H9 (cell line): ENCODE results near the gene HEG1. TPM values are rescaled to one million over a fixed set of nuclear protein-coding genes. Genes with fewer than 3 reads are reported as not detected.

Experiments
- DNase-seq: peaks from one replicate; pipeline ENCODE4 v3.0.0-alpha.2; 2017
- H2AFZ ChIP-seq: one replicate; pipeline ENCODE4 v1.6.1; 2013; ENCODE audit warnings: mild to moderate bottlenecking, low read length, control low read depth, moderate library complexity
- H2AK5ac ChIP-seq: 2 replicates; pipeline ENCODE4 v1.6.1; 2013; ENCODE audit warnings: low read length, control low read depth, mixed read lengths; ENCODE audit not compliant: insufficient read length
- H2BK120ac ChIP-seq: one replicate; pipeline ENCODE4 v1.6.1; 2013; ENCODE audit warnings: low read depth, mild to moderate bottlenecking, low read length, control low read depth, inconsistent platforms; ENCODE audit not compliant: poor library complexity, severe bottlenecking
- H2BK12ac ChIP-seq: 2 replicates; pipeline ENCODE4 v1.6.1; 2013; ENCODE audit warnings: low read length, control low read depth, mixed read lengths, low read depth; ENCODE audit not compliant: insufficient read length
- H2BK15ac ChIP-seq: 2 replicates; pipeline ENCODE4 v1.6.1; 2013; ENCODE audit warnings: low read depth, low read length, control low read depth
- H2BK20ac ChIP-seq: one replicate; pipeline ENCODE4 v1.6.1; 2013; ENCODE audit warnings: low read depth, mild to moderate bottlenecking, low read length, control low read depth, inconsistent platforms; ENCODE audit not compliant: poor library complexity, severe bottlenecking
- H2BK5ac ChIP-seq: 2 replicates; pipeline ENCODE4 v1.6.1; 2013; ENCODE audit warnings: low read length, control low read depth, mixed read lengths; ENCODE audit not compliant: insufficient read length
- H3K14ac ChIP-seq: 2 replicates; pipeline ENCODE4 v1.6.1; 2013; ENCODE audit warnings: low read length, control low read depth; ENCODE audit not compliant: insufficient read depth
- H3K18ac ChIP-seq: 2 replicates; pipeline ENCODE4 v1.6.1; 2013; ENCODE audit warnings: low read depth, mild to moderate bottlenecking, mixed read lengths, low read length, control low read depth; ENCODE audit not compliant: insufficient read length
- H3K23ac ChIP-seq: 2 replicates; pipeline ENCODE4 v1.6.1; 2013; ENCODE audit warnings: low read length, control low read depth, mixed read lengths, low read depth; ENCODE audit not compliant: insufficient read length
- H3K23me2 ChIP-seq: 2 replicates; pipeline ENCODE4 v1.6.1; 2013; ENCODE audit warnings: low read depth, mild to moderate bottlenecking, mixed read lengths, low read length, control low read depth; ENCODE audit not compliant: insufficient read length, poor library complexity, severe bottlenecking
- H3K27ac ChIP-seq: 2 replicates; pipeline ENCODE4 v1.5.1; 2013; ENCODE audit warnings: low read length, control low read depth, mixed read lengths, low read depth; ENCODE audit not compliant: insufficient read length
- H3K27me3 ChIP-seq: 2 replicates; pipeline ENCODE4 v1.6.1; 2013; ENCODE audit warnings: low read length, control low read depth, inconsistent platforms; ENCODE audit not compliant: insufficient read depth
- H3K4ac ChIP-seq: 2 replicates; pipeline ENCODE4 v1.6.1; 2013; ENCODE audit warnings: low read depth, mild to moderate bottlenecking, control low read depth, inconsistent platforms, low read length, moderate library complexity
- H3K4me1 ChIP-seq: 2 replicates; pipeline ENCODE4 v1.6.1; 2013; ENCODE audit warnings: low read length, control low read depth, inconsistent platforms; ENCODE audit not compliant: insufficient read depth
- H3K4me2 ChIP-seq: 2 replicates; pipeline ENCODE4 v1.6.1; 2013; ENCODE audit warnings: low read length, control low read depth, mixed read lengths; ENCODE audit not compliant: insufficient read length, insufficient read depth
- H3K56ac ChIP-seq: 2 replicates; pipeline ENCODE4 v1.6.1; 2013; ENCODE audit warnings: low read depth, mild to moderate bottlenecking, mixed read lengths, low read length, control low read depth; ENCODE audit not compliant: insufficient read length
- H3K79me1 ChIP-seq: 2 replicates; pipeline ENCODE4 v1.6.1; 2013; ENCODE audit warnings: low read depth, mild to moderate bottlenecking, moderate library complexity, low read length, control low read depth, inconsistent platforms; ENCODE audit not compliant: insufficient read depth, poor library complexity, severe bottlenecking
- H3K79me2 ChIP-seq: 2 replicates; pipeline ENCODE4 v1.6.1; 2013; ENCODE audit warnings: low read length, control low read depth, inconsistent platforms; ENCODE audit not compliant: insufficient read depth
- H3K9ac ChIP-seq: 2 replicates; pipeline ENCODE4 v1.6.1; 2013; ENCODE audit warnings: low read length, control low read depth, mixed read lengths; ENCODE audit not compliant: insufficient read length; ENCODE audit errors: extremely low read depth
- H3K9me3 ChIP-seq: one replicate; pipeline ENCODE4 v1.6.1; 2013; ENCODE audit warnings: low read depth, low read length, inconsistent platforms; ENCODE audit not compliant: control insufficient read depth
- H3T11ph ChIP-seq: one replicate; pipeline ENCODE4 v1.6.1; 2013; ENCODE audit warnings: mild to moderate bottlenecking, low read length, control low read depth, inconsistent platforms
- H4K20me1 ChIP-seq: one replicate; pipeline ENCODE4 v1.6.1; 2013; ENCODE audit not compliant: control insufficient read depth, insufficient read length, insufficient read depth
- H4K5ac ChIP-seq: 2 replicates; pipeline ENCODE4 v1.6.1; 2013; ENCODE audit warnings: low read depth, mild to moderate bottlenecking, mixed read lengths, low read length, control low read depth; ENCODE audit not compliant: insufficient read length
- H4K8ac ChIP-seq: replicated peaks from 2 replicates; pipeline ENCODE4 v1.6.1; 2013; ENCODE audit warnings: low read length, control low read depth, mixed read lengths, low read depth; ENCODE audit not compliant: insufficient read length
- H4K91ac ChIP-seq: 2 replicates; pipeline ENCODE4 v1.6.1; 2013; ENCODE audit warnings: low read depth, mild to moderate bottlenecking, moderate library complexity, mixed read lengths, low read length, control low read depth; ENCODE audit not compliant: insufficient read length
- H3K27ac Mint-ChIP-seq, 3 experiments: 2 replicates in 2 of 3; 3 replicates in 1 of 3; pipeline ENCODE4 v1.8.0; 2020 to 2021; ENCODE audit warnings: mixed read lengths in 3 of 3, mild to moderate bottlenecking in 1 of 3, moderate library complexity in 1 of 3
- H3K27me3 Mint-ChIP-seq: 2 replicates; pipeline ENCODE4 v1.8.0; 2021; ENCODE audit warnings: low read depth, mild to moderate bottlenecking, moderate library complexity, mixed read lengths
- H3K36me3 Mint-ChIP-seq, 3 experiments: 2 replicates in 2 of 3; 3 replicates in 1 of 3; pipeline ENCODE4 v1.8.0; 2020 to 2021; ENCODE audit warnings: low read depth in 3 of 3, mixed read lengths in 3 of 3; ENCODE audit not compliant: insufficient read depth in 1 of 3
- H3K4me1 Mint-ChIP-seq, 2 experiments: 2 replicates each; pipeline ENCODE4 v1.8.0; 2020; ENCODE audit warnings: mixed read lengths in 2 of 2
- H3K4me3 Mint-ChIP-seq, 2 experiments: 2 replicates in 1 of 2; 3 replicates in 1 of 2; pipeline ENCODE4 v1.8.0; 2020 to 2021; ENCODE audit warnings: mild to moderate bottlenecking in 2 of 2, mixed read lengths in 2 of 2, moderate library complexity in 1 of 2
- H3K9me3 Mint-ChIP-seq, 2 experiments: 2 replicates in 1 of 2; 3 replicates in 1 of 2; pipeline ENCODE4 v1.8.0; 2020; ENCODE audit warnings: mild to moderate bottlenecking in 2 of 2, mixed read lengths in 2 of 2, moderate library complexity in 1 of 2
- CTCF ChIP-seq: fragments of 200-600 bp; sonication (generic); conservative IDR thresholded peaks from 3 replicates; pipeline ENCODE4 v1.8.0; 2021; ENCODE audit warnings: antibody characterized with exemption, mild to moderate bottlenecking
- WGBS: extraction: QIAGEN DNeasy Blood & Tissue Kit; methylation state at CpG from one replicate; pipeline ENCODE4 v1.1.7; 2013; ENCODE audit warnings: missing lambda C conversion rate, low lambda C conversion rate, mixed read lengths; ENCODE audit not compliant: insufficient read length; ENCODE audit errors: extremely low coverage; 5-methylcytosine and 5-hydroxymethylcytosine counted together
- total RNA-seq: library from RNA; stranded (reverse); gene quantifications from 2 replicates; pipeline ENCODE4 v1.2.1, GENCODE V29; 2021

HEG1 gene
- total RNA-seq, 1 experiment from 2014 or later, result 10.3 TPM

- Histone ChIP-seq H2BK5ac (no peak overlapping the region), H3K23me2 (no peaks in the 10 kb centered on the region), H3K4me2 (no peak overlapping the region), H3K56ac (no peak overlapping the region), H3K4ac (no peak overlapping the region), H2AK5ac (no peak overlapping the region), H2BK120ac (no peak overlapping the region), H3K79me1 (no peaks in the 10 kb centered on the region), H4K20me1 (no peaks in the 10 kb centered on the region), H3K79me2 (no peaks in the 10 kb centered on the region), H4K8ac (no peak overlapping the region), H3K27ac (no peak overlapping the region), H2BK12ac (no peak overlapping the region), H2AFZ (no peak overlapping the region), H2BK20ac (no peak overlapping the region), H3K14ac (no peak overlapping the region; the same call in 1 of the 2 replicates), H3K4me1 (no peaks in the 10 kb centered on the region), H3K18ac (no peak overlapping the region), H4K91ac (no peak overlapping the region), H3K23ac (no peak overlapping the region), H2BK15ac (no peak overlapping the region), H3K27me3 (no peaks in the 10 kb centered on the region), H3K9me3 (no peaks in the 10 kb centered on the region), H4K5ac (no peak overlapping the region), H3K9ac (no peak overlapping the region), H3T11ph (no peak overlapping the region)
- no peaks in the 10 kb centered on the region; the same call in 1 of the 2 replicates for H3K27me3 Mint-ChIP-seq
- TF ChIP-seq CTCF, result no peak
- H3K4me1 Mint-ChIP-seq, result 0 out of 4 replicates have a peak, but pooled peaks cover 0 to 3% of the 10 kb centered on the region in 2 experiments
- H3K36me3 Mint-ChIP-seq, result peaks cover 17% of the 10 kb centered on the region in 3 experiments
- no CpG with 5 or more reads among the region's 5 CpGs for WGBS
- DNase-seq, result no peak
- H3K9me3 Mint-ChIP-seq, result peaks cover 0 to 3% of the 10 kb centered on the region in 2 experiments; a peak in 1 of 5 replicates
- no peak overlapping the region for H3K4me3 Mint-ChIP-seq
- peak overlapping the region in 1 of 3 experiments; percentile 47; a peak in 2 of 7 replicates for H3K27ac Mint-ChIP-seq
Observed at GRCh38 chr3:124981472-124981871, 74.3 kb downstream of the HEG1 start.
